Measurements from ENCODE around the gene CAPN5. TPM values are rescaled to one million over a fixed set of nuclear protein-coding genes. Genes with fewer than 3 reads are reported as not detected.

The CAPN5 gene
- polyA plus RNA-seq, 1 experiment: 18.4 TPM

- Histone ChIP-seq H3K36me3 (ENCODE audit: control insufficient read depth, insufficient read depth, low read length) (peaks cover 2% of the 10 kb centered on the region; the same call in 1 of the 2 replicates), H3K27me3 (ENCODE audit: control insufficient read depth, insufficient read depth, low read length) (no peaks in the 10 kb centered on the region), H3K4me3 (ENCODE audit: low read depth, low read length) (no peak within 1 kb of the TSS)
- POLR2A ChIA-PET: no interaction called here
- TF ChIP-seq, protein P1, sequence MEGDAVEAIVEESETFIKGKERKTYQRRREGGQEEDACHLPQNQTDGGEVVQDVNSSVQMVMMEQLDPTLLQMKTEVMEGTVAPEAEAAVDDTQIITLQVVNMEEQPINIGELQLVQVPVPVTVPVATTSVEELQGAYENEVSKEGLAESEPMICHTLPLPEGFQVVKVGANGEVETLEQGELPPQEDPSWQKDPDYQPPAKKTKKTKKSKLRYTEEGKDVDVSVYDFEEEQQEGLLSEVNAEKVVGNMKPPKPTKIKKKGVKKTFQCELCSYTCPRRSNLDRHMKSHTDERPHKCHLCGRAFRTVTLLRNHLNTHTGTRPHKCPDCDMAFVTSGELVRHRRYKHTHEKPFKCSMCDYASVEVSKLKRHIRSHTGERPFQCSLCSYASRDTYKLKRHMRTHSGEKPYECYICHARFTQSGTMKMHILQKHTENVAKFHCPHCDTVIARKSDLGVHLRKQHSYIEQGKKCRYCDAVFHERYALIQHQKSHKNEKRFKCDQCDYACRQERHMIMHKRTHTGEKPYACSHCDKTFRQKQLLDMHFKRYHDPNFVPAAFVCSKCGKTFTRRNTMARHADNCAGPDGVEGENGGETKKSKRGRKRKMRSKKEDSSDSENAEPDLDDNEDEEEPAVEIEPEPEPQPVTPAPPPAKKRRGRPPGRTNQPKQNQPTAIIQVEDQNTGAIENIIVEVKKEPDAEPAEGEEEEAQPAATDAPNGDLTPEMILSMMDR (IDR thresholded peaks at IDR 0.05; ENCODE audit: insufficient read depth, low read depth, low read length): no peak
- CTCF ChIA-PET: interaction anchor here (0.9 to 10.6 kb wide), 8 partner anchors 10 to 66 kb away, joined by 3 to 128 read pairs (median 4); partner anchors contain the start of gene MYO7A
- no peak for DNase-seq (ENCODE audit: low read depth)
Observed at GRCh38 chr11:77102246-77103210, 35.8 kb downstream of the CAPN5 start, which contains the start of gene OMP. Gene OMP, plus strand, starts transcription at chr11:77102840. Its CDS starts 0 bp downstream, at chr11:77102840.

DNA sequence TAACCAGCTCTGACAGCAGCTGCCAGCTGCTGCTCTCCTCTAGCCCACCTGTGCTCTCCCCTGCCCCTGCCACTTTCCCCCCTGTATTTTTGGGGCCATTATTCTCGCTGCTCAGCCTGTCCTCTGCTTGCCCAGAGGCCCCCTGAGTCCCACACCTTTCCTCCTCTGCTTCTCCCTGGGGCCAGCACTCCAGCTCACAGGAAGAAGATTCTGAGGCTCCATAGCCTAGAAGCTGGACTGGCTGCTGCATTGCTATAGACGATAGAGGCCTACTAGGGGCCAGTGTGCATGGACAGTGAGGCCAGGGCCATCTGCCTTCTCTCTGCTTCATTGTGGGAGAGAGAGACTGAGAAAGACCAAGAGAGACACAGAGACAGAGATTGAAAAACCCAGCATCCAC, 36.5 kb downstream of the CAPN5 start:
- POLR2A ChIA-PET: no interaction called here
- CTCF ChIA-PET: interaction anchor here (1.8 to 10.6 kb wide), 2 partner anchors 11 to 24 kb away, joined by 8 to 128 read pairs; partner anchors contain the start of gene MYO7A
- TF ChIP-seq, protein P1 (IDR thresholded peaks at IDR 0.05; ENCODE audit: insufficient read depth, low read depth, low read length): no peak
- Histone ChIP-seq H3K36me3 (ENCODE audit: control insufficient read depth, insufficient read depth, low read length) (peaks cover 2% of the 10 kb centered on the region; the same call in 1 of the 2 replicates), H3K27me3 (ENCODE audit: control insufficient read depth, insufficient read depth, low read length) (no peaks in the 10 kb centered on the region), H3K4me3 (ENCODE audit: low read depth, low read length) (no peak overlapping the region)
- DNase-seq (ENCODE audit: low read depth): no peak

DNA sequence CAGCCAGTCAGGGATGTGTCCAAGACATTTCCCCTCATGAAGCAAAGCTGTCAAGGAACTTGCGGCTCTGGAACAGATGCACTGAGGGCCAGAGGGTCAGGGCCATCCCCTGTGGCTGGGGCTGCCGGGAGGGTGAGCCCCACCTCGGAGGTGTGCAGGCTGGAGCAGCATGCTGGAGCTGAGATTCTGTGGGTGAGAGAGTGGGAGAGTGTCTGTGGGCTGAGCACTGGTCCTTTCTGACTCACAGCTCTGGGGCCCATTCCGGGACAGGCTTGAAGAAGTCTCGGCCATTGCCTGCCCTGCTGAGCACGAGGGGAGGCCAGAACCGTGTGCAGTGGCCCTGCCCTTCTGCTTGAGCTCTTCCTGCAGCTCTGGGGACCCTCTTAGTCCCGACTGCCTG, 38.0 kb downstream of the CAPN5 start:
- Histone ChIP-seq H3K4me3 (ENCODE audit: low read depth, low read length) (no peak overlapping the region), H3K36me3 (ENCODE audit: control insufficient read depth, insufficient read depth, low read length) (peaks cover 2% of the 10 kb centered on the region; the same call in 1 of the 2 replicates), H3K27me3 (ENCODE audit: control insufficient read depth, insufficient read depth, low read length) (no peaks in the 10 kb centered on the region)
- TF ChIP-seq, protein P1 (IDR thresholded peaks at IDR 0.05; ENCODE audit: insufficient read depth, low read depth, low read length): no peak
- POLR2A ChIA-PET: no interaction called here
- CTCF ChIA-PET: interaction anchor here (0.8 to 10.6 kb wide), 4 partner anchors 10 to 57 kb away, joined by 3 to 128 read pairs (median 7); partner anchors contain the start of gene MYO7A
- DNase-seq (ENCODE audit: low read depth): no peak

GRCh38 chr11:77106321-77106720, 39.5 kb downstream of the CAPN5 start:
- Histone ChIP-seq H3K36me3 (ENCODE audit: control insufficient read depth, insufficient read depth, low read length) (peaks cover 2% of the 10 kb centered on the region; the same call in 1 of the 2 replicates), H3K4me3 (ENCODE audit: low read depth, low read length) (no peak overlapping the region), H3K27me3 (ENCODE audit: control insufficient read depth, insufficient read depth, low read length) (no peaks in the 10 kb centered on the region)
- ChIA-PET POLR2A (no interaction called here), CTCF (interaction anchor here (1.0 to 10.6 kb wide), 5 partner anchors 10 to 186 kb away, joined by 3 to 128 read pairs (median 12); partner anchors contain the start of gene MYO7A)
- TF ChIP-seq, protein P1 (IDR thresholded peaks at IDR 0.05; ENCODE audit: insufficient read depth, low read depth, low read length): no peak
- DNase-seq (ENCODE audit: low read depth): no peak

DNA sequence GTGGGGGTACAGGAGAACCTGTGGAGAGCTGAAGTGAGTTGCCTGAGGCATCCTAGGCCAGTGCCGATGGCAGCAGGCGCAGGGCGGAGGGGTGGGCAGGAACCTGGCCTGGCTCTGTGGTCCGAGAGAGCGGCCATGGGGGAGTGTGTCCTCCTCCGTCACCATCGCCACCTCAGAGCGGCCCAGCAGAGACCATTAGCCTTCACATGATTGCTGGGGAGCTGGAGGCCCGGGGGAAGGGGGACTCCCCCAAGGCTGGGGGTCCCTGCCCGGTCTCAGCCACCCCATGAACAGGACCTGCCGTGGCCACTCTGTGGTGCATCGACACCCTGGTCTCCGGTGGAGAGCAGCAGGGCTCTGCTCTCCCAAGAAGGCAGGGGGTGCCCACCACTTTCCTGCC, 40.0 kb downstream of the CAPN5 start:
- CTCF ChIA-PET: interaction anchor here (1.0 to 10.6 kb wide), 8 partner anchors 9 to 187 kb away, joined by 3 to 128 read pairs (median 5); partner anchors contain the start of gene MYO7A
- peaks cover 2% of the 10 kb centered on the region; the same call in 1 of the 2 replicates for H3K36me3 ChIP-seq (ENCODE audit: control insufficient read depth, insufficient read depth, low read length)
- H3K27me3 ChIP-seq (ENCODE audit: control insufficient read depth, insufficient read depth, low read length): no peaks in the 10 kb centered on the region
- DNase-seq (ENCODE audit: low read depth): no peak
- POLR2A ChIA-PET: no interaction called here
- no peak overlapping the region for H3K4me3 ChIP-seq (ENCODE audit: low read depth, low read length)
- TF ChIP-seq, protein P1 (IDR thresholded peaks at IDR 0.05; ENCODE audit: insufficient read depth, low read depth, low read length): no peak
